GM21528 (cell line): Measurements from ENCODE around the gene GUCD1.

Experiments
- ATAC-seq: cut with Tn5 transposase; IDR thresholded peaks from one replicate; pipeline ENCODE4 v1.9.1; 2021; ENCODE audit warnings: mild to moderate bottlenecking, moderate library complexity; ENCODE audit not compliant: unreplicated experiment, low FRiP score

Gene GUCD1

DNA sequence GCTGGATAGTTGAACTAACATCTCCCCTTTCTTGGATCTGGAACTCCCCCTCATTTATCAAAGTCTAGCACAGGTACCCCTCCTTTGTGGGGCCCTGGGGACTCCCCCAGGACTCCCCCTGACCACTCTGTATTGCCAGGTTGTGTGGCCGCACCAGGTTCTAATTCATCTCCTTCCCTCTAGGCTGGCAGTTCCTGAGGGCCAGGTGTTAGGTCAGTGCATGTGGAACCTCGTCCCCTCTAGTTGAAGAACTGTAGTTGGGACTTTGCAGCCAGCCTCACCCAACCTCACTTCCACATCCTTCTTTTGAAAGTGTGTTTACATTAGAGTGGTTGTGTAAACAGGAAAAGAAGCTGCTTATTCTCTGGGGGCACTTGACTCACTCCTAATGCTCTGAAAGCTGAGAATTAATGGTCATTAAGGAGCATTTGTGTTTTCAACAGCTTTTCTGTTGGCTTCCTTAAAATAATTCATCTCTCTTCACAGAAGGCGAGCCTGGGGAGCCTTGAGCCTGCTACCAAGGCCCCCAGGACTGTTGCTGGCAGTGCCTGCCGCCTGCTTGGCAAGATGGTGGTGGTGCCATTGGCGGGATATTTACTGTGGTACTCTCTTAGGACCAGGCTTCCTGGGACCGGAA, 48.0 kb downstream of the GUCD1 start:
- ATAC-seq: no peak

DNA sequence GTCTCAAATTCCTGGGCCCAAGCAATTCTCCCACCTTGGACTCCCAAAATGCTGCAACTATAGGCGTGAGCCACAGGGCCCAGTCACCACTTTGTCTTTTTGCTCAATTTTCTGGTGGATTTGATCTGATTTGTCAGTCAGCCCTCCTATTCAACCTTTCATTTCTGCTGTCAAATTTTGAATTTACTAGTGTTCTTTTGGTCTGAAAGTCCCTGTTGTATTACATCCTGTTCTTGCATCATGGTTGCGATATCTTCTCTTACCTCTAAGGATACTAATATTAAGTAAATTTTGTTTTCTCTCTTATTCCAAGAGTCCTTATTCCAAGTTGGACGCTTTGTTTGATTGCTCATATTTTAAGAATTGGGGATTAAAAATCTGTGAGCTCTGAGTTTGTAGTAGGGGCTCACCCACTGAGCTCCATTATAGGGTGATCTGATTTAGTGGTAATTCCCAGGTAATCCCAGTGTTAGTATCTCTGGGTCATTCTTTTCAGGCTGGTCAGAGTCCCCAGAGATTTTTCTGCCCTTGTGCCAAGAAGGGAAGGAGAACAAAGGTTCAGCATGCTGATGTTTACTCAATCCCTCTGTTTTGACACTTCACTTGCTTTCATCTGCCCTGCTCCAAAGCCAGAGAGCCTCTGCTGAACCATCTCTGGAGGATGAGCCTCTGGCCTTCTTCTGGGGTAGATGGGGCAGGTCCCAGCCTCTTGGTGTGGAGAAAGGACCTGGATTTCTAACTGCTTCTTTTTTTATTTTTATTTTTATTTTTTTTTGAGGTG, 49.8 kb downstream of the GUCD1 start:
- ATAC-seq: no peak

- ATAC-seq: no peak
Measured at GRCh38 chr22:24504540-24504939, 50.4 kb downstream of the GUCD1 start.

GRCh38 chr22:24503843-24504338, 51.0 kb downstream of the GUCD1 start:
- ATAC-seq: no peak

DNA sequence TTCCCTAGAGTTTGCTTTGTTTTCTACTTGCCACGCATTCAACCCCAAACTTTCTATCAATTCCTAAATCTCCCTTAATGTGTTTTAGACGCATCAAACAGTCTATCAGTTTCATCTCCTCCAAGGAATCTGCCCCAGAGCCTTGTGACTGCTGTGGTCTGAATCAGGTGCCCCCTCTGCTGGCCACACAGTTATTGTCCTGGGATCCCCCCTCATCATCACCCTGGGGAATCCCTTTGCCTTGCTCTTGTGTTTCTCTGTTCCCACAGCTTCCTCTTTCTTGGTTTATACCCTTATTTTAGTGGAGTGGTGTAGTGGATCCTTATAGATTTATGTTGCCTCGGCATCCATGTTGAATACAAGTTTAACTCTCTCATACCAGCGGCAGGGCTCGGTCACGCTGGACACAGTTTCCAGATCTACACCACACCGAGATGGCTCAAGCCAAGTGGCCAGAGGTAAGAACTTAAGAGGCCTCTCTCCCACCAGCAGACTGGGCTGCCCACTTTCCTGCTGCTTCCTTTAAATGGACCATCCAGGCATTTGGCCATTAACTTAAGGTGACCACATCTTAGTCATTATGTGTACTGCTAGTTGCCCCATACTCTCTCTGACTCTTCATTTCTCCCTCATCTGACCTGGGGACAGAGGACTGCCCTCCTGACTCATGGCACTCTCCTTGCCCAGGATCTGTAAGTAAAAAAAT, 51.6 kb downstream of the GUCD1 start:
- no peak for ATAC-seq

DNA sequence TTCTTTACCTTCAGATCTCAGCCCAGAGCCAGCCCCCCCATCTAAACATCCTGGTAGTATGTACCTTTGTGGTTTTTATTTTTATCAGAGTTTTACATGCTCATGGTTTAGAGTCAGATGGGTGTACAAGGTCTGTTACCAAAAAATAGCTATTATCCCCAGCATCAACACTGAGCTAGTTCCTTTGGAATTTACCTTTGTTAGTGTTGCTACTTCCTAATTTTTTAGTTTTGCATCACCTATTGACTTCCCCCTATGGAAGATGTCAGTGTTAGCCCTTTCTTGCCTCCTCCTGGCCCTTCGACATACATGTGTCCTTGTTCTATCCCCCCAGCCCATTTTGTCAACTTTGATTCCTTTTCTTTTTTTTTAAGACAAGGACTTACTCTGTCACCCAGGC, 52.4 kb downstream of the GUCD1 start:
- no peak for ATAC-seq

DNA sequence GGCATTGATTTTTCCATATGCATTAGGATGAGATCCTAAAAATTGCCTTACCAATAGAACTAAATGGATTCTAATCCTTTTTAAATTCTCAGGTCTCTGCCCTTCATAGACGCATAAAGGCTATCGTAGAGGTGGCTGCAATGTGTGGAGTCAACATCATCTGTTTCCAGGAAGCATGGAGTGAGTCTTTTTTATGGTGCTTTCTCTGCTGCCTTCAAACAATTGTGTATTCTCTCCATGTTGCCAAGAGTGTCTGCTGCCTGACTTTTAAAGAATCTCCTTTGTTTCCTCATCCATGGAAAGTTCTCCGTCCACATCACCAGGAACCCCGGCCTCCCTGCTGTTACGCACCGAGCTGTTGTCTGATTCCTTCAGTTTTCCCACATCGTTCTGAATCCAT, 52.9 kb downstream of the GUCD1 start:
- ATAC-seq: no peak

DNA sequence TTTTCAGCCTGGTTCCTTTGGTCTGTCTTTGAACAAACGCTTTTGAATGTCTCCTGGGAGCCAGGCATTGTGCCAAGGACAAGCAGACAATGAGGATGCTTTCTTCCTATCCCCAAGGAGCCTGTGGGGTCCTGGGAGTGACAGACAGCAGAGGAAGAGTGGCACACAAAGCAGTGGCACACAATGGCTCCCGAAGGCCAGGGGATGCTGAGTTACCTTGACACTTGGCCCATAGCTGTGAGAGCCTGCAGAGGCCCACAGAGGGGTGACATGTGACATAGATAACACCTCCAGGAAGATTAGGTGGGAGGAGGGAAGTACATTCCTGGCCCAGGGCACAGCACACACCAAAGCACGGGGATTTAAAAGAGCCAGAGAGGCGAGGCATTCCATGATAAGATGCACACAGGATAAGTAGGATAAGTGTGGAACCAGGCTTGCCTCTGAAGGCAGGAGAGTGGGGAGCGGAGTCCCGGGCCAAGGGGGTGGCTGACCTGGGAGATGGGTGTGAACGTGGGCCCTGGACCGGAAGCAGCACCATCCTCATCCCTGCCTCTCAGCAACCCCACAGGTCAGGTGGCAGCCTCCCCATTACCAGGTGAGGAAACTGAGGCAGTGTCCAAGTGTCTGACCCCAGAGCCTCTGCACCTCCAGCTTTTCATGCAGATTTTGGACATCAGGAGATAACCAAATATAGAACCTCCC, 53.5 kb downstream of the GUCD1 start:
- ATAC-seq: no peak

DNA sequence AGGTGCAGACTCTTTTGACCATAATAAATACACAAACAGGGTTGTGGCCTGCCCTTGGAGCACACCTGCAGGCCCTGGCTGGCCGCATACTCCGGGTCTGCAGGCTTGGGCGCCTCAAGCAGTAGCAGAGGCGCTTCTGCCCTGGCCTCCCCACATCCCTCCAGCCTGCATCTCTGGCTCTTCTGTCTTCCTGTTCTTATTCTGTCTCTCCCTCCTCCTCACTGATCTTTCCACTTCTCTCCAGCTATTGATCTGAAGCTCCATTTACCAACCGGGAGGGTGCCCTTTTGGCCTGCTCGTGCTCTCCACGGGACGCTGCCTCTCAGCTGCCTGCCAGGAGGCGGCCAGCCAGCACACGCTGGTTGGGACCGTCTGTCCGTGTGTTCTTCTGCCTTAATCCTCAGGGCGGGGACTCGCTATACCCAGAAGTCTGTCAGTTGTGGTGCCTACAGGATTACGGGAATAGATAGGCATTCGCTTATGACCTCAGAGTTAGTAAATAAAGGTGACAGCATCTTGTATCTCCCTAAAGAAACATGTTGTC, 54.6 kb downstream of the GUCD1 start:
- no peak for ATAC-seq

DNA sequence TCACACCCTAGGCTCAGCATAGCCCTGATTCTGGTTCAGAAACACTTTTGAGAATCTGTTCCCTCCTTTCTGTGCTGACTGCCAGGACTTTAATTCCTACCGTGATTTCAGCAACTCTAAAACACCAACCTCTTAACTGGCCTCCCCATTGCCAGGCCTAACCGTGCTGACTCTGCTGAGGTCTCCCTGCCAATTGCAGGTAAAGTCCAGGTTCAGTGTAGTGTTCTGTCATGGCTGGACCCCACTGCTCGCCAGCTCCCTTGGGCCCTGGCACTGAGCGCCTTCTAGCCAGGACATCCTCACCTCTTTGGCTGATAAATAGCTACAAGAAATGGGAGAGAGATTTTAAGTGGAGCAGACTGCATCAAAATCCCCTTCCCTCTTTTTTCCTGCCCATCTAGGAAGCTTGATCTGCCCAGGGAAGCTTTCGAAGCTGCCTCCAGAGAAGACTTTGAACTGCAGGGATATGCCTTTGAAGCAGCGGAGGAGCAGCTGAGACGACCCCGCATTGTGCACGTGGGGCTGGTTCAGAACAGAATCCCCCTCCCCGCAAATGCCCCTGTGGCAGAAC, 55.1 kb downstream of the GUCD1 start:
- no peak for ATAC-seq

DNA sequence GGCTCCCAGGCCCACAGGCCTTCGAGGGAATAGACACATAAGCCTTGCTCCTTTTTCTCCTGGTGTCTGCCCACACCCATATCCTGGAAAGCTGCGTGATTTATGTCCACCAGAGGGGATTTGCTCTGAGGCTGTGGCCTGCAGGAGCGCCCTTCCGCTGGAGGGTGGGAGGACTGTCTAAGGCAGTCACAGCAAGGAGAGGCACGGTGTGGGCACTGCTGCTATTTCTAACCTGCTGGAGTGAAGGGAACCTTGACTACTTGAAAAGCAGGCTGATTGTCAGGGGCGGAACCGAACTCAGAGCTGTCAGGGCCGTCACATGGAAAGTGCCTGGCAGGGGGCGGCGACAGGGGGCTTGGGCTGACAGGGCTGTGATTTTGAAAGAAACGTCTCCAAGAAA, 56.1 kb downstream of the GUCD1 start:
- ATAC-seq: no peak

DNA sequence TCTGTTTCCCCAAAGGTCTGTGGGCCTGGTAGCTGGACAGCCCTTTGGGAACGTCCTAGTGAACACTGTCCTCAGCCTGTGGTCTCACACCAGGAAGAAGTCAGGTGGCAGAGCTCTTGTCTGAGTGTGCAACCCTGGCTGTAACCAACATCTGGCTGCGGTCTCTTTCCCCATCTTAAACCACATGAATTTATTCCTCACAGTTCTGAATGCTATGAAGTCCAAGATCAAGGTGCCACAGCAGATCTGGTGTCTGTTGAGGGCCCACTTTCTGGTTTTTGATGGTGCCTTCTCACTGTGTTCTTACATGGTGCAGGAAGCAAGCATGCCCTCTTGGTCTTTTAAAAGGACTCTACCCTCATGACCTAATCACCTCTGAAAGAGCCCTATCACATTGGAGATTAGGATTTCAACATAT, 57.1 kb downstream of the GUCD1 start:
- no peak for ATAC-seq

DNA sequence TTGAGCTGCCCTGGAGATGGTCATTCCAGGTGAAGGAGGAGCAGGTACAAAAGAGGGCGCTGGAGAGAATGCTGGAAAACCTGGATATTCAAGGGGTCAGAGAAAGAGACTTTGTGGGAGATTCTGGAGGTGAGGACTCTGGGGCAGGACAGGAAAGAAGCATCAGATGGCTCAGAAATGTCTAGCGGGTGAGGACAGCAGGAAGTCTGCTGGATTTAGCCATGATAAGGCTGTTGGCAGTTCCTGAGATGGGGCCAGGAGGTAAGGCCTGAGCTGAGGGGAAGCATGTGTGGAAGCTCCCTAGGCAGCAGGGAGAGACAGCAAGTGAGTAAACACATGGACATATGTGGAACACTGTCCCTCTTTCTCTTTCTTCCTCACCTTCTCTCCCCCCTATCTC, 58.3 kb downstream of the GUCD1 start:
- no peak for ATAC-seq

GRCh38 chr22:24496234-24496633, 58.7 kb downstream of the GUCD1 start:
- ATAC-seq: no peak

- ATAC-seq: no peak
Measured at GRCh38 chr22:24495365-24495675, 59.6 kb downstream of the GUCD1 start.

GRCh38 chr22:24494528-24495364, 60.2 kb downstream of the GUCD1 start, which contains the start of gene UPB1:
Gene UPB1 (plus strand): TSS chr22:24495332. CDS start chr22:24495404, 72 bp downstream.
- no peak for ATAC-seq

- no peak for ATAC-seq
Measured at GRCh38 chr22:24494167-24494527, 60.8 kb downstream of the GUCD1 start.

DNA sequence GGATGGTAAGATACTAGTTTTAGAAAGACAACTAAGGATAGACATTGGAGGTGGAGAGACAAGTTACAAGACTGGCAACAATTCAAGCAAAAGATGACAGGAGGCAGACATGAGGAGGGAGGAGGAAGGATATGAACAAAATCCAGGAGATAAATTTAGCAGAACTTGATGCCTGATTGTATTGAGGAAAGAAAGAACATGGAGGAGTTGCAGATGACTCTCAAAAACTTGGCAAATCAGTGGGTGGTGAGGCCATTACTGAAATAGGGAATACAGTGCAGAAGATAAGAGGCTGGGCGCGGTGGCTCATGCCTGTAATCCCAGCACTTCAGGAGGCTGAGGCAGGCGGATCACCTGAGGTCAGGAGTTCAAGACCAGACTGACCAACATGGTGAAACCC, 62.5 kb downstream of the GUCD1 start:
- ATAC-seq: no peak
